ENCODE data around the gene CNOT9. TPM values are rescaled to one million over a fixed set of nuclear protein-coding genes. Genes with fewer than 3 reads are reported as not detected.

Gene CNOT9
- total RNA-seq, 1 donor from 2014 or later, result 18.9 TPM

- Histone ChIP-seq H3K4me1 (no peaks in the 10 kb centered on the region), H3K27me3 (ENCODE audit: low read depth) (no peaks in the 10 kb centered on the region), H3K9me3 (replicated peaks) (no peaks in the 10 kb centered on the region), H3K27ac (replicated peaks) (no peak overlapping the region), H3K4me3 (no peak overlapping the region), H3K36me3 (peaks cover 94% of the 10 kb centered on the region)
- intact Hi-C loops (cut with micrococcal nuclease), result no loop called here
- TF ChIP-seq, protein P1, sequence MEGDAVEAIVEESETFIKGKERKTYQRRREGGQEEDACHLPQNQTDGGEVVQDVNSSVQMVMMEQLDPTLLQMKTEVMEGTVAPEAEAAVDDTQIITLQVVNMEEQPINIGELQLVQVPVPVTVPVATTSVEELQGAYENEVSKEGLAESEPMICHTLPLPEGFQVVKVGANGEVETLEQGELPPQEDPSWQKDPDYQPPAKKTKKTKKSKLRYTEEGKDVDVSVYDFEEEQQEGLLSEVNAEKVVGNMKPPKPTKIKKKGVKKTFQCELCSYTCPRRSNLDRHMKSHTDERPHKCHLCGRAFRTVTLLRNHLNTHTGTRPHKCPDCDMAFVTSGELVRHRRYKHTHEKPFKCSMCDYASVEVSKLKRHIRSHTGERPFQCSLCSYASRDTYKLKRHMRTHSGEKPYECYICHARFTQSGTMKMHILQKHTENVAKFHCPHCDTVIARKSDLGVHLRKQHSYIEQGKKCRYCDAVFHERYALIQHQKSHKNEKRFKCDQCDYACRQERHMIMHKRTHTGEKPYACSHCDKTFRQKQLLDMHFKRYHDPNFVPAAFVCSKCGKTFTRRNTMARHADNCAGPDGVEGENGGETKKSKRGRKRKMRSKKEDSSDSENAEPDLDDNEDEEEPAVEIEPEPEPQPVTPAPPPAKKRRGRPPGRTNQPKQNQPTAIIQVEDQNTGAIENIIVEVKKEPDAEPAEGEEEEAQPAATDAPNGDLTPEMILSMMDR (IDR thresholded peaks at IDR 0.05; ENCODE audit: borderline replicate concordance), result no peak
- DNase-seq, result no peak
These were observed 73.5 kb downstream of the CNOT9 start for GRCh38 chr2:218642121-218642656.

GRCh38 chr2:218642786-218643185, 74.1 kb downstream of the CNOT9 start:
- no peaks in the 10 kb centered on the region for H3K9me3 ChIP-seq (replicated peaks)
- no peak for DNase-seq
- no peaks in the 10 kb centered on the region for H3K4me1 ChIP-seq
- H3K36me3 ChIP-seq, result peaks cover 93% of the 10 kb centered on the region
- no peak overlapping the region for H3K27ac ChIP-seq (replicated peaks)
- no peak overlapping the region for H3K4me3 ChIP-seq
- H3K27me3 ChIP-seq (ENCODE audit: low read depth), result no peaks in the 10 kb centered on the region
- TF ChIP-seq, protein P1 (IDR thresholded peaks at IDR 0.05; ENCODE audit: borderline replicate concordance), result no peak
- intact Hi-C loops (cut with micrococcal nuclease), result no loop called here

- Histone ChIP-seq H3K27me3 (ENCODE audit: low read depth) (no peaks in the 10 kb centered on the region), H3K36me3 (peaks cover 93% of the 10 kb centered on the region), H3K4me3 (no peak overlapping the region), H3K4me1 (no peaks in the 10 kb centered on the region), H3K27ac (replicated peaks) (no peak overlapping the region), H3K9me3 (replicated peaks) (no peaks in the 10 kb centered on the region)
- no peak for DNase-seq
- intact Hi-C loops (cut with micrococcal nuclease), result no loop called here
- TF ChIP-seq, protein P1 (IDR thresholded peaks at IDR 0.05; ENCODE audit: borderline replicate concordance), result no peak
These were observed 75.2 kb downstream of the CNOT9 start for GRCh38 chr2:218643751-218644310.

DNA sequence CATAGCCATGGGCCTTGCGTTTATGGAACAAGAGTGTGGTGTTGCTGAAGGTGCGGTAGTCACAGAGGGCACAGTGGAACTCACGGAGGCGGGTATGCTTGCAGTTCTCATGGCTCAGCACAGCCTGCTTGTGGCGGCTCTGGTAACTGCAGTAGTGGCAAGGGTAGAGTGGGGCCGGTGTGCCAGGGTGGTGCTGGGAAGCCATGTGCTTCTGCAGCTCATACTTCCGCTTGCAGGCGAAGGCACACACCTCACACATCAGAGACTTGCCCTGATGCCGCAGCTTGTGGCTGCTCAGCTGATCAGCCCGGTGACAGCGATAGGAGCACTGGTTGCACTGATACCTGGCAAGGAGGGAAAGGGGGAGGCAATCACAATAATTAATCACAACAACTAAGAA, 76.1 kb downstream of the CNOT9 start:
- intact Hi-C loops (cut with micrococcal nuclease), result no loop called here
- no peaks in the 10 kb centered on the region for H3K4me1 ChIP-seq
- H3K27ac ChIP-seq (replicated peaks), result no peak overlapping the region
- DNase-seq, result no peak
- no peaks in the 10 kb centered on the region for H3K9me3 ChIP-seq (replicated peaks)
- TF ChIP-seq, protein P1 (IDR thresholded peaks at IDR 0.05; ENCODE audit: borderline replicate concordance), result no peak
- H3K4me3 ChIP-seq, result no peak overlapping the region
- H3K27me3 ChIP-seq (ENCODE audit: low read depth), result no peaks in the 10 kb centered on the region
- peaks cover 94% of the 10 kb centered on the region for H3K36me3 ChIP-seq

- intact Hi-C loops (cut with micrococcal nuclease), result no loop called here
- H3K36me3 ChIP-seq, result peaks cover 95% of the 10 kb centered on the region
- no peak overlapping the region for H3K27ac ChIP-seq (replicated peaks)
- H3K4me1 ChIP-seq, result no peaks in the 10 kb centered on the region
- no peaks in the 10 kb centered on the region for H3K9me3 ChIP-seq (replicated peaks)
- TF ChIP-seq, protein P1 (IDR thresholded peaks at IDR 0.05; ENCODE audit: borderline replicate concordance), result no peak
- no peak for DNase-seq
- H3K27me3 ChIP-seq (ENCODE audit: low read depth), result no peaks in the 10 kb centered on the region
- H3K4me3 ChIP-seq, result no peak overlapping the region
These were observed 76.5 kb downstream of the CNOT9 start for GRCh38 chr2:218645126-218645525.

Other genes starting within 250 kb of the CNOT9 start
- not detected for gene CATIP, start 212.0 kb upstream of the CNOT9 start, total RNA-seq
- 6.4 TPM for gene SLC11A1, start 186.6 kb upstream of the CNOT9 start, total RNA-seq
- 81.5 TPM for gene CTDSP1, start 169.0 kb upstream of the CNOT9 start, total RNA-seq
- not detected for gene VIL1, start 149.7 kb upstream of the CNOT9 start, total RNA-seq
- 5.7 TPM for gene USP37, start 488 bp upstream of the CNOT9 start, total RNA-seq
- 0.99 TPM for gene PLCD4, start 39.1 kb downstream of the CNOT9 start, total RNA-seq
- gene ZNF142, start 90.8 kb downstream of the CNOT9 start, total RNA-seq, result 19.9 TPM
- gene BCS1L, start 90.8 kb downstream of the CNOT9 start, total RNA-seq, result 48.6 TPM
- 14.7 TPM for gene RNF25, start 103.2 kb downstream of the CNOT9 start, total RNA-seq
- 7.4 TPM for gene STK36, start 103.2 kb downstream of the CNOT9 start, total RNA-seq
- 6.2 TPM for gene TTLL4, start 142.0 kb downstream of the CNOT9 start, total RNA-seq
- gene CYP27A1, start 213.3 kb downstream of the CNOT9 start, total RNA-seq, result 6.7 TPM

Data from left ventricle myocardium inferior (tissue), 1 donor.